Activated CD4-positive, CD25-positive, alpha-beta regulatory T cell treated with anti-CD3 and anti-CD28 coated beads, Interleukin-2, amount 50 U/mL, for 72 hours (primary cell): ENCODE data around the gene DMRTA1.
"Not testable (repeated sequence)": the region's sequence is repeated elsewhere in the genome, so short reads cannot be mapped to it uniquely, and the experiment has no call there.

Experiments
- DNase-seq: peaks from one replicate; pipeline ENCODE4 v3.0.0; 2021

DMRTA1 gene

GRCh38 chr9:22463205-22463604 lies 16.6 kb downstream of the DMRTA1 start:
- no peak for DNase-seq

DNA sequence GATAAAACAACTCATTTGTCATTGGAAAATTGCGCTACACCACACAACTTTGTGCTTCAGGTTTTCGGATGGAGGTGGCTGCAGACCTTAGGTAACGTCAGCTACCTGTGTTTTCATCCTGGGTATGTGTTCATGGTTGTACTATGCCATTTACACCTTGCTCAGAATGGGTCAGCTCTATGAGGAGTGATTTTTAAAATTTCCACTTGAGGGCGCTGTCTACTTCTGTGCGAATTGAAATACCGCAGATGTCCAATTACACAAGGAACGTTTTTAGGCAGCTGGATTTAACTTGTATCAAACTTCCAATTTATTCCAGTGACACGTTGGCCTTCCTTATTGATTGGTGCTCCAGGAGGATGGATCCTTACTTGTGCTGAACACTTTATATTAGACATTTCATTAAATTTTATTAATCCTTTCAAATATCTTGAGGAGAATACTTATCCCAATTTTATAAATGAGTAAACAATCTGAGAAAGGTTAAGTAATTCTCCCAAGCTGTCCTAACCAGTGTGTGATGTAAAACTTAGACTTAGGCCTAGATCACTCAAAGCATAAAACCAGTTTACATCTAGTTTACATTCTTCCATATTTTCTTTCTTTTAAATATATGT lies 23.4 kb downstream of the DMRTA1 start:
- DNase-seq = no peak

DNA sequence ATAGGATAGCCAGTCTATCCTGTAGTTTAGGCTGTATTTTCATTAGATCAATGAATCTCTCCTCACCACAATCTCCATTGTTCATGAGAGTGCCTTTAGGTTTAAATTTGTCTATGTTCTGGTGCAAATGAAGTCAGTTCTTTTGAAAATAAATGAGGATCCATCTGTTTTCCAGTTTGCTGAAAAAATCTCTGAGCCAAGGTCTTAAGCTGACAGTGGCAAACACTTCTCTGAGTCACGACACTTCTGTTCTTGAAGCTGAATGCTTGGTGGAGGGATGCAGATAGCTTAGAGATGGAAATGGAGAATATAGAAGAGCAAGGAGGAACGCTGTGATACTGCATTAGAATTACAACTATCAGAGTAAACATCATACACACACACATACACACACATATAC lies 34.9 kb downstream of the DMRTA1 start:
- no peak for DNase-seq

- DNase-seq = no peak
Measured at GRCh38 chr9:22483528-22484070, 37.0 kb downstream of the DMRTA1 start.

DNA sequence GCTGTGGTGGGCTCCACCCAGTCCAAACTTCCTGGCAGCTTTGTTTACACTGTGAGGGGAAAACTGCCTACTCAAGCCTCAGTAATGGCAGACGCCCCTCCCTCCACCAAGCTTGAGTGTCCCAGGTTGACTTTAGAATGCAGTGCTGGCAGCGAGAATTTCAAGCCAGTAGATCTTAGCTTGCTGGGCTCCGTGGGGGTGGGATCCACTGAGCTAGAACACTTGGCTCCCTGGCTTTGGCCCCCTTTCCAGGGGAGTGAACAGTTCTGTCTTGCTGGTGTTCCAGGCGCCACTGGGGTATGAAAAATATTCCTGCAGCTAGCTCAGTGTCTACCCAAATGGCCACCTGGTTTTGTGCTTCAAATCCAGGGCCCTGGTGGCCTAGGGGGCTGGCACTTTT lies 49.6 kb downstream of the DMRTA1 start:
- not testable (repeated sequence) for DNase-seq
